ENCODE results near the gene PRKCZ.

The PRKCZ gene

GRCh38 chr1:2199042-2199810 is 149.0 kb downstream of the PRKCZ start:
- DNase-seq, result no peak

GRCh38 chr1:2200308-2200943 is 150.2 kb downstream of the PRKCZ start:
- no peak for DNase-seq

- DNase-seq, result no peak
These were observed 150.9 kb downstream of the PRKCZ start for GRCh38 chr1:2201062-2201461.

- DNase-seq, result no peak
These were observed 151.9 kb downstream of the PRKCZ start for GRCh38 chr1:2202008-2202575.

GRCh38 chr1:2202843-2203601 is 152.8 kb downstream of the PRKCZ start:
- DNase-seq, result no peak

GRCh38 chr1:2203671-2204414 is 153.6 kb downstream of the PRKCZ start:
- DNase-seq, result no peak

- no peak for DNase-seq
These were observed 154.4 kb downstream of the PRKCZ start for GRCh38 chr1:2204415-2205190.

- DNase-seq, result peak; percentile 61
These were observed 155.2 kb downstream of the PRKCZ start for GRCh38 chr1:2205191-2205952.

- DNase-seq, result no peak
These were observed 156.7 kb downstream of the PRKCZ start for GRCh38 chr1:2206813-2207487.

GRCh38 chr1:2208309-2209239 is 158.4 kb downstream of the PRKCZ start:
- peak; percentile 93 for DNase-seq

- DNase-seq, result no peak
These were observed 159.3 kb downstream of the PRKCZ start for GRCh38 chr1:2209400-2210083.

GRCh38 chr1:2210084-2210653 is 160.0 kb downstream of the PRKCZ start:
- DNase-seq, result no peak

- DNase-seq, result no peak
These were observed 160.6 kb downstream of the PRKCZ start for GRCh38 chr1:2210786-2211185.

- no peak for DNase-seq
These were observed 162.0 kb downstream of the PRKCZ start for GRCh38 chr1:2212274-2212531.

GRCh38 chr1:2212532-2213491 is 162.6 kb downstream of the PRKCZ start:
- DNase-seq, result peak; percentile 58

- no peak for DNase-seq
These were observed 163.6 kb downstream of the PRKCZ start for GRCh38 chr1:2213576-2214505.
